Activated naive CD8-positive, alpha-beta T cell treated with anti-CD3 and anti-CD28 coated beads, Interleukin-2, amount 10 ng/mL, durations not matched to agents 7 days and 5 days (primary cell): ENCODE measurements around the gene MINDY4. TPM values are rescaled to one million over a fixed set of nuclear protein-coding genes. Genes with fewer than 3 reads are reported as not detected.

Experiments
- ATAC-seq: fragments of 150-1000 bp; cut with Tn5 transposase; one replicate; pipeline ENCODE4 v1.10.0; 2021; ENCODE audit warnings: low read depth, moderate library complexity
- POLR2A ChIA-PET: fragments of 350-600 bp; sonication (Branson Sonifier 250); formaldehyde crosslinking; loops from one replicate; lab custom pipeline; 2021; ENCODE audit warnings: antibody characterized with exemption; lab: Charles Lee
- DNase-seq: peaks from one replicate; pipeline ENCODE4 v3.0.0; 2021
- H3K27ac Mint-ChIP-seq: one replicate; pipeline ENCODE4 v1.8.0; 2022; ENCODE audit warnings: mild to moderate bottlenecking, mixed read lengths
- H3K27me3 Mint-ChIP-seq: one replicate; pipeline ENCODE4 v1.8.0; 2022; ENCODE audit warnings: mild to moderate bottlenecking, moderate library complexity, mixed read lengths
- H3K36me3 Mint-ChIP-seq: one replicate; pipeline ENCODE4 v1.8.0; 2021; ENCODE audit warnings: mild to moderate bottlenecking, mixed read lengths
- H3K4me1 Mint-ChIP-seq: one replicate; pipeline ENCODE4 v1.8.0; 2021; ENCODE audit warnings: mixed read lengths
- H3K4me3 Mint-ChIP-seq: one replicate; pipeline ENCODE4 v1.8.0; 2022; ENCODE audit warnings: mild to moderate bottlenecking, moderate library complexity, mixed read lengths
- H3K9me3 Mint-ChIP-seq: one replicate; pipeline ENCODE4 v1.8.0; 2021; ENCODE audit warnings: mixed read lengths
- total RNA-seq, 2 experiments: library from RNA; stranded (reverse); gene quantifications; one replicate each; pipeline ENCODE4 v1.2.3, GENCODE V29; 2021

MINDY4 gene
- total RNA-seq, 2 experiments from 2014 or later = 1.1 to 1.6 TPM

DNA sequence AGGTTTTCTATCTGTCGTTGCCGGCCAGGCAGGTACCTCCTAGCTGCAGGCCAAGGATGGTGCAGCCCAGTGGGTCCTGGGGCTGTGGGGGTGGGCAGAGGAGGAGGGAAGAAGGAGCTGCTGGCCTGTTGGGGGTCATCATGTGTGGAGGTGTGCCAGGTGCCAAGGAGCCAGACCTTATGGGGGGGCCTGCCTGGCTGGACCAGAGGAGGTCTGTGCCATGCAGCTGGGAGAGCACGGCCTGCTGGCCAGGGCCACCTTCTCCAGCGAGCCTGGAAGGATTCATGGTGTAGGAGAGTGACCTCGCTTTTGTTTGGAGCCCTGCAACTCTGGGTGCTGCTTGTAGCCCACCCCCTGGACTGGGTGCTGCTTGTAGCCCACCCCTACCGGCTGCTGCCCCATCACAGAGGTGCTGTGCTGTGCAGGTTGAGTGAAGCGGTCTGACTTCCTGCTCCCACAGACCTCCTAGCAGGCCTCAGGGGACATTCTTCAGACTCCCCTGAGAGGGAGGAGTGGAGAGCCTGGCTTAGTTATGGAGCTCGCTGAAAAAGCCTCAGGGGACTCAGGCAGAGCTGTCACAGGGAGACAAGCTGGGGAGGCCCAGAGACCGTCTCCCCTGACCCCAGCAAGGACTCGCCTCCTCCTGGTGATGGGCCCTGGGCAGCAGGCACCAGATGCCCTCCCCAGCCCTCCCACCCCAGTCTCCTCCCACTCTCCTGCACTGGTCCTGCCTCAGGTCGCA is 72.7 kb downstream of the MINDY4 start:
- no peak overlapping the region for H3K27ac Mint-ChIP-seq

DNA sequence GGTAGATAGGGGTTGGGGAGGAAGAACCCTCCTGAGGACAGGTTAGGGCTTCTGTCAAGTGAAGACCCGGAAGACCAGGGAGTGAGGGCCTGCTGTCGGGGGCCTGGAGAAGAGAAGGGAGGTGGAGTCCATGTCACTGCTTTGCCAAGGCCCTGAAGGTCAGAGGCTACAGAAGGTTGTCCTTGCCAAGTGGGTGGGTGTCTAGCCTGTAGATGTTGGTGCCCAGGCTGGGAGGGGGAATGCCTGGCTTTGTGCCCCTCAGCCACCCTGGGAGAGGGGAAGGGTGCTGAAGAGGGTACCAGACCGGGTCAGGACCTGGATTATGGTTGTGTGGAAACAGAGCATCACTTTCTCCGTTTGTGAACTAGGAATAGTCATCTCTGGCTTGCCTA is 73.3 kb downstream of the MINDY4 start:
- DNase-seq = no peak
- ATAC-seq = no peak
- Mint-ChIP-seq H3K9me3 (no peaks in the 10 kb centered on the region), H3K36me3 (no peaks in the 10 kb centered on the region), H3K4me3 (no peak overlapping the region), H3K27ac (no peak overlapping the region), H3K27me3 (no peaks in the 10 kb centered on the region), H3K4me1 (no peaks in the 10 kb centered on the region)
- POLR2A ChIA-PET = no interaction called here

More for the DNA sequence above, 72.7 kb downstream of the MINDY4 start:
- Mint-ChIP-seq H3K4me1 (no peaks in the 10 kb centered on the region), H3K4me3 (no peak overlapping the region), H3K9me3 (no peaks in the 10 kb centered on the region), H3K27me3 (no peaks in the 10 kb centered on the region), H3K36me3 (no peaks in the 10 kb centered on the region)
- DNase-seq (no peak), ATAC-seq (no peak)
- POLR2A ChIA-PET = no interaction called here

DNA sequence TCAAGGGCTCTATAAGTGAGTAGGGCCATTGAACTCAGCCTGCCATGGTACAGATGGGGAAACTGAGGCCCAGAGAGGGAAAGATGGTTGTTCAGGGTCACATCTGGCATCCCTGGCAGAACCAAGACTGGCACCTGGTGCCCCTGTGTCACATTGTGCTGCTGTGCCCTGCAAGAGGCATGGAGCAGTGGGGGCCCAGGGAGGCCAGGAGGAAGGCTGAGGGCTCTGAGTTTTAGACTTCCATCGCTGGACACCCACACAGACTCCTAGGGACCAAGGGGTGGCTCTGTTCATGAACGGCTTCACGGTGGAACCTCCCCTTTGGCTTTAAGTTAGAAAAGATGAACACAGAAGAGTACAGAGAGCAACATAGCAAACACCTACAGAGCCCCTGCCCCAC is 73.7 kb downstream of the MINDY4 start:
- Mint-ChIP-seq H3K36me3 (no peaks in the 10 kb centered on the region), H3K27me3 (no peaks in the 10 kb centered on the region), H3K4me3 (no peak overlapping the region), H3K27ac (no peak overlapping the region), H3K9me3 (no peaks in the 10 kb centered on the region), H3K4me1 (no peaks in the 10 kb centered on the region)
- no peak for DNase-seq
- POLR2A ChIA-PET = no interaction called here
- no peak for ATAC-seq

GRCh38 chr7:30845426-30846135 is 74.4 kb downstream of the MINDY4 start:
- ATAC-seq = no peak
- Mint-ChIP-seq H3K36me3 (no peaks in the 10 kb centered on the region), H3K4me1 (no peaks in the 10 kb centered on the region), H3K27me3 (no peaks in the 10 kb centered on the region), H3K27ac (no peak overlapping the region), H3K9me3 (no peaks in the 10 kb centered on the region), H3K4me3 (no peak overlapping the region)
- POLR2A ChIA-PET = no interaction called here
- DNase-seq = no peak

GRCh38 chr7:30846378-30846777 is 75.2 kb downstream of the MINDY4 start:
- POLR2A ChIA-PET = no interaction called here
- H3K27ac Mint-ChIP-seq = no peak overlapping the region
- H3K36me3 Mint-ChIP-seq = no peaks in the 10 kb centered on the region

DNA sequence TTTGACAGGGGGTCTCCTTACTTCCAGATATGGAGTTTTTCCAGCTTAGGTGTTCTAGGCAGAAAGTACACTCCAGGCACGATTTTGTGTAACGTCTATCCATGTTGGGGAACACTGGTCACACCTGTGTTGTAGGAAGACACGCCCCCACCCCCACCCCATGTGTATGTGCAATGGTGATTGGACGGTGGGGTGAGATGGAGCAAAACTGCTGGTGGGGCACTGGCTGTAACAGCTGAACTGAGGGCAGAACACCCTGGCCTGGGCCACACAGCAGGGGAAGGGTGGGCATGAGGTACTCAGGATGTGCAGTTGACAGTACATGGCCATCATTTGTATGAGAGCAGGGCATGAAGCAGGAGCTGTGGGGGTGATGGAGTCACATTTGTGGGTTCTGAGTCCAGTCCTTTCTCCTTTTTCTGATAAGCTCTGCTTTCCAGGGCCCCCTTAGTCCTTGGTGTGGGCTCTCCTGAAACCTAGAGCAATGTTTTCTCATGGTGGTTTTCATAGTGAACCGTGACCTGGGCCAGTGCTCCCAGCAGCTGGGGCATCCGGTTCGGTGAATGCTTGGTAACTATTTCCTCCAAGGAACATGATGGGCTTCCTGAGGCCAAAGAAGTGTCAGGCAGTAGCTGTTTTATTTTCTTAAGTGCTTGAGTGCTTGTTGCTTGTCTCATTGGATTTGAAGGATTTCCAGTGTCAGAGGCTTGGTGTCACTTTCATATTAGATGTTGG is 77.1 kb downstream of the MINDY4 start:
- H3K4me3 Mint-ChIP-seq = no peak overlapping the region
- no peak for ATAC-seq
- no peak overlapping the region for H3K27ac Mint-ChIP-seq
- H3K36me3 Mint-ChIP-seq = no peaks in the 10 kb centered on the region
- no peaks in the 10 kb centered on the region for H3K4me1 Mint-ChIP-seq
- POLR2A ChIA-PET = no interaction called here
- H3K9me3 Mint-ChIP-seq = no peaks in the 10 kb centered on the region
- no peak for DNase-seq
- no peaks in the 10 kb centered on the region for H3K27me3 Mint-ChIP-seq

More at GRCh38 chr7:30846378-30846777, 75.2 kb downstream of the MINDY4 start:
- no peak overlapping the region for H3K4me3 Mint-ChIP-seq
- no peaks in the 10 kb centered on the region for H3K4me1 Mint-ChIP-seq
- no peaks in the 10 kb centered on the region for H3K27me3 Mint-ChIP-seq
- no peak for DNase-seq
- no peaks in the 10 kb centered on the region for H3K9me3 Mint-ChIP-seq
- no peak for ATAC-seq

DNA sequence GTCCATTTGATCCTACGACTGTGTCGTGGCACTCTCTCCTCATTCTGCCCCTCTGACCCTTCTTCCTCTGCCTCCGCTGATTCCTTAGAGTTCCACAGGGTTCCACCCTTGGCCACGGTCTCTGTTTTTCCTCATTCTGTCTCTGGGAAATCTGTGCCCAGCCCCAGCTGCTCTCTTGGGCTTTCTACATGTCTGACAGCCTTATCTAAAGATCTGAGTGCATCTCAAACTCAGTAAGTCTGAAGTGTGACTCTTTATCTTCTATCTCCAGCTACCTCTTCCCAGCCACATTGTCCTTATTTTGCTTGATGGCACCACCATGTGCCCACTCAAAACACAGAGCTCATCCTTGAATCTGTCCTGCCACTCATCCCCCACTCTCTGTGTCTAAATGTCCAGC is 78.3 kb downstream of the MINDY4 start:
- Mint-ChIP-seq H3K27me3 (no peaks in the 10 kb centered on the region), H3K27ac (no peak overlapping the region), H3K9me3 (no peaks in the 10 kb centered on the region), H3K4me1 (no peaks in the 10 kb centered on the region), H3K4me3 (no peak overlapping the region), H3K36me3 (no peaks in the 10 kb centered on the region)
- ATAC-seq (no peak), DNase-seq (no peak)
- POLR2A ChIA-PET = no interaction called here

DNA sequence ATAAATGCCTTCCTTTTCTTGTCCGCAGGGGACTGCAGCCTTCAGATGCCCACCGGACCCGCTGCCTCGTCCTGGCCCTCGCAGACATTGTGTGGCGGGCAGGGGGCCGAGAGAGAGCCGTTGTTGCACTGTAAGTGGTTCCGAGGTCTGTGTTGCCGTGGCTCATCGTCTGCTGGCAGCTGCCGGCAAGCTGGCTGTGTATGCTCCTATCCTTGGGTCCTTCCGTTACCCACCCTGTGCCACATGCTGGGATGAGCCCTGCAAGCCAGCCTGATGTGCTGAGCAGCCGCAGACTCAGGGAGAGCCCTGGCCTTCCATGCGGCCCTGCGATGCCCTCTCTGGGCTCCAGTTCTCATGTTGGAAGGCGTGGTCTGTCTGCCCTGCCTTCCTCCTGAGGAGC is 79.2 kb downstream of the MINDY4 start:
- no peak for ATAC-seq
- POLR2A ChIA-PET = no interaction called here

DNA sequence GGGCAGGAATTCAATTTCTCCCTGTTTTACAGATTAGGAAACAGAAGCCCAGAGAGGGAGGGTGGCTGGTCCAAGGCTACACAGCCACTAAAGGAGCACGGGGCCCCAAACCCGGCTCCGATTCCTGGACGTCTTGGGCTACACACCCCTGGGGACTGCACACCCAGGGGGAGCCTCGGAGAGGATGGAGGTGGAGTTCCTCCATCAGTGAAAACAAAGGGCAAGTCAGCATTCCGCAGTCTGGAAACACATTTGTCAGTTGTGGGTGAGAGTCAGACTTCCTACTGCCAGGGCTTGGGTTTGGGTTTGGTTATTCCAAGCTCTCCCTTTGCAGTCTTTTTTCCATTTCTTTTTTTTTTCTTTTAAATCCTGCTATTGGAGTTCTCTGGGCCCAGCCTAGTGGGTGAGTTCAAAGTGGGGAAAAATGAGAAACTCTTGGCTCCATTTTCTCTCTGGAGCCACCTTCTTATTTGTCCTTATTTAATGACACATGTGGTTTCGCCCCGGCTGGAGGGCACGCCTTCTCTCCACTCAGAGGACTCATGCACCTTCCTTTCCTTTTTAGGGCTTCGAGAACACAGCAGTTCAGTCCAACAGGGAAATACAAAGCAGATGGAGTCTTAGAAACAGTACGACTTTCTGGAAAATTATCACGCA is 80.6 kb downstream of the MINDY4 start:
- H3K27ac Mint-ChIP-seq = no peak overlapping the region
- H3K4me3 Mint-ChIP-seq = no peak overlapping the region
- DNase-seq = no peak
- POLR2A ChIA-PET = no interaction called here
- no peaks in the 10 kb centered on the region for H3K4me1 Mint-ChIP-seq
- no peaks in the 10 kb centered on the region for H3K36me3 Mint-ChIP-seq
- no peaks in the 10 kb centered on the region for H3K27me3 Mint-ChIP-seq
- ATAC-seq = no peak
- H3K9me3 Mint-ChIP-seq = no peaks in the 10 kb centered on the region

More for the DNA sequence above, 79.2 kb downstream of the MINDY4 start:
- no peaks in the 10 kb centered on the region for H3K4me1 Mint-ChIP-seq
- no peaks in the 10 kb centered on the region for H3K36me3 Mint-ChIP-seq
- H3K4me3 Mint-ChIP-seq = no peak overlapping the region
- H3K27me3 Mint-ChIP-seq = no peaks in the 10 kb centered on the region
- H3K9me3 Mint-ChIP-seq = no peaks in the 10 kb centered on the region
- no peak overlapping the region for H3K27ac Mint-ChIP-seq
- DNase-seq = no peak

DNA sequence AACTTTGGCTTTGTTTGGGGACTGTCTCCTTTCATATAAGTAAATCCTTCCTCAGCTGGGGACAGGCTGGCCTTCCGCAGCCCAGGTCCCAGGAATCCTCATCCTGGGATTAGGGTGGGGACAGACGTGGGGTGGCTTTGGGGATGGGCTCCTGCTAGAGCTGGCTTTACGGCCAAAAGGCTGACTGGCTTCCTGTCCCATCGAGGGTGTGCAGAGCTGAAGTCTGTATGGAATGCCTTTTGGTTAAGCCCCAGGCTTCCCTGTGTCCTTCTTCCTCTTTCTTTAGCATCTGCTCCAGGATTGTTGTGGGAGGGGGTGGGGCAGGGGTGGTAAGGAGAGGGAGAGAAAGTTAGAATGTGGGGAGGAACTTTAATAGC is 81.1 kb downstream of the MINDY4 start:
- H3K36me3 Mint-ChIP-seq = no peaks in the 10 kb centered on the region
- H3K27me3 Mint-ChIP-seq = no peaks in the 10 kb centered on the region
- H3K4me1 Mint-ChIP-seq = no peaks in the 10 kb centered on the region
- DNase-seq = no peak
- POLR2A ChIA-PET = no interaction called here
- H3K9me3 Mint-ChIP-seq = no peaks in the 10 kb centered on the region
- no peak overlapping the region for H3K4me3 Mint-ChIP-seq
- H3K27ac Mint-ChIP-seq = no peak overlapping the region
- ATAC-seq = no peak

DNA sequence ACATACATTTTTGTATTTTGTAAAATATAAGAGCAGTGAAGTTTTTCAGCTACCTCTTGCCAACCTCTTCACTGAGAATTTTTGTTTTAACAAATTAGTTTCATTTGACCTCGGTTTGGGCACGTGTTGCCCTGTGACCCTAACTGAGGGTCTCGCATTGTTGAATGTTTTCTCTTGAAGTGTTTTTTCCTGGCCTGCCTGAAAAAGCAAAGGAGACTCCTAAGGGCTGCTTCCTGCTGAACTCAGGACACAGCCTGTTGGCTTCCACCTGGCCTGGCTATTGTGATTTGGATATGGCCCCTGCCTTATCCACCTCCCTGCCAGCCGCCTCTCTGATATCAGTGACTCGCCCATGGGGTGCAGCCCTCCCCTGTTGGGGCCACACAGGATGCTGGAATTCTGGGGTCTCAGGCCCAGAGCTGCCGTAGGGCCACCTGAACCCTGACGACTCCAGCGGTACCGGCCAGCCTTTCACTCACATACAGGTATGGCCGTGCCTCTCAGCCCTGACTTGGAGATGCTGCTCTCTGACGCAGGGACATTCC is 81.6 kb downstream of the MINDY4 start:
- H3K27ac Mint-ChIP-seq = no peak overlapping the region
- ATAC-seq = no peak
- no peak for DNase-seq
- no peaks in the 10 kb centered on the region for H3K27me3 Mint-ChIP-seq
- no peaks in the 10 kb centered on the region for H3K9me3 Mint-ChIP-seq
- H3K36me3 Mint-ChIP-seq = no peaks in the 10 kb centered on the region
- no peaks in the 10 kb centered on the region for H3K4me1 Mint-ChIP-seq
- no peak overlapping the region for H3K4me3 Mint-ChIP-seq
- POLR2A ChIA-PET = no interaction called here

DNA sequence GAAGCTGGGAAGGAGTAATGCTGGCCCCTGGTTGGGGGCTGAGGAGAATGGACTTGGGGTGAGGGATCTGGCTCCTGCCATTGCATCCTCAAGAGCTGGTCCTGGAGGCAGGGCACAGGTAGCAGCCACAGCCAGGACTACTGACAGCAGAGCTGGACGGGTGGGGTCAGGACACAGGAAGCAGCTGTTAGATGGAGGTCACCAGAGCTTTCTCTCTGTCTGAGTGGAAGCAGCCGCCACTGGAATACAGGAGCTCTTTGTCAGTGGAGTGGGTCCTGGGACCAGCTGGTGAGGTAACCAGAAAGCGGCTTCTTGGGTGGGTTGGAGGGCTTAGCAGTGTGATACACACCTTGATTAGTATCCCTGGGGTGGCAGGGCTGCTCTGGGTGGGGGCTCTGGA is 82.4 kb downstream of the MINDY4 start:
- POLR2A ChIA-PET = no interaction called here
- H3K9me3 Mint-ChIP-seq = no peaks in the 10 kb centered on the region
- no peak overlapping the region for H3K4me3 Mint-ChIP-seq
- H3K27me3 Mint-ChIP-seq = no peaks in the 10 kb centered on the region
- ATAC-seq (no peak), DNase-seq (no peak)
- H3K27ac Mint-ChIP-seq = no peak overlapping the region
- no peaks in the 10 kb centered on the region for H3K36me3 Mint-ChIP-seq
- no peaks in the 10 kb centered on the region for H3K4me1 Mint-ChIP-seq

DNA sequence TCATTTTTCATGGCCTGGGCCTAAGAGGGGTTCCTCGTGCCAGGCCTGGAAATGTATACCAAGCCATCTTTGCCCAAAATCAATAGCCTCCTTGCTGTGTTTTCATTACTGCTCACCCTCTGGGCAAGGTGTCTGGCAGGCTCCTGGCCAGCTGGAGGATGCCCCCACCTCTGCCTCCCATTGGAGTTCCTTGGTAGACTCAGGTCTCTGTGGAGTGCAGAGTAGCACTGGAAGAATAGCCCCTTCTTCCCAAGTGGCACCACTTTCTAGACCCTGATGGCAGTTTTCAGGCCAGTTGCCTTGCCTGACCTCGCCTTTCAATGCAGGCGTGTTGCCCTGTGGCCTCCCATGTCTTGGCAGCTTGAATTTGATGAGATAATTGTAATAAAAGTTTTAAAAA is 84.7 kb downstream of the MINDY4 start:
- Mint-ChIP-seq H3K4me1 (no peaks in the 10 kb centered on the region), H3K27ac (no peak overlapping the region), H3K36me3 (no peaks in the 10 kb centered on the region), H3K4me3 (no peak overlapping the region), H3K27me3 (no peaks in the 10 kb centered on the region), H3K9me3 (no peaks in the 10 kb centered on the region)
- ATAC-seq (no peak), DNase-seq (no peak)
- POLR2A ChIA-PET = no interaction called here
